Measurements from ENCODE around the gene CACNA1C. TPM values are rescaled to one million over a fixed set of nuclear protein-coding genes. Genes with fewer than 3 reads are reported as not detected.

CACNA1C gene
- total RNA-seq, 1 donor from 2014 or later, result 1.6 TPM

GRCh38 chr12:2166696-2167095, 113.9 kb downstream of the CACNA1C start:
- Mint-ChIP-seq H3K27me3 (ENCODE audit: low read depth) (no peaks in the 10 kb centered on the region), H3K27ac (ENCODE audit: unreplicated experiment) (no peak overlapping the region), H3K4me3 (no peak overlapping the region), H3K9me3 (peaks cover 10% of the 10 kb centered on the region), H3K36me3 (ENCODE audit: low read depth) (peaks cover 6% of the 10 kb centered on the region), H3K4me1 (peaks cover 5% of the 10 kb centered on the region)
- no peak for DNase-seq (ENCODE audit: low read depth, low spot score)
- no peak for TF ChIP-seq CTCF (conservative IDR thresholded peaks at IDR 0.05)

GRCh38 chr12:2167231-2167630, 114.4 kb downstream of the CACNA1C start:
- H3K27ac Mint-ChIP-seq (ENCODE audit: unreplicated experiment), result no peak overlapping the region
- H3K36me3 Mint-ChIP-seq (ENCODE audit: low read depth), result peaks cover 6% of the 10 kb centered on the region
- H3K9me3 Mint-ChIP-seq, result peaks cover 10% of the 10 kb centered on the region
- DNase-seq (ENCODE audit: low read depth, low spot score), result no peak
- peaks cover 5% of the 10 kb centered on the region for H3K4me1 Mint-ChIP-seq
- no peaks in the 10 kb centered on the region for H3K27me3 Mint-ChIP-seq (ENCODE audit: low read depth)
- TF ChIP-seq CTCF (conservative IDR thresholded peaks at IDR 0.05), result no peak
- H3K4me3 Mint-ChIP-seq, result no peak overlapping the region

- H3K4me3 Mint-ChIP-seq, result no peak overlapping the region
- DNase-seq (ENCODE audit: low read depth, low spot score), result no peak
- H3K27me3 Mint-ChIP-seq (ENCODE audit: low read depth), result no peaks in the 10 kb centered on the region
- no peak for TF ChIP-seq CTCF (conservative IDR thresholded peaks at IDR 0.05)
- no peak overlapping the region for H3K27ac Mint-ChIP-seq (ENCODE audit: unreplicated experiment)
- H3K4me1 Mint-ChIP-seq, result peaks cover 3% of the 10 kb centered on the region
- H3K9me3 Mint-ChIP-seq, result peaks cover 10% of the 10 kb centered on the region
- H3K36me3 Mint-ChIP-seq (ENCODE audit: low read depth), result peaks cover 6% of the 10 kb centered on the region
These were observed 116.0 kb downstream of the CACNA1C start for GRCh38 chr12:2168808-2169207.

GRCh38 chr12:2169489-2169888, 116.7 kb downstream of the CACNA1C start:
- Mint-ChIP-seq H3K4me1 (no peaks in the 10 kb centered on the region), H3K9me3 (peaks cover 10% of the 10 kb centered on the region), H3K4me3 (no peak overlapping the region), H3K27me3 (ENCODE audit: low read depth) (no peaks in the 10 kb centered on the region), H3K27ac (ENCODE audit: unreplicated experiment) (no peak overlapping the region), H3K36me3 (ENCODE audit: low read depth) (peaks cover 6% of the 10 kb centered on the region)
- TF ChIP-seq CTCF (conservative IDR thresholded peaks at IDR 0.05), result no peak
- no peak for DNase-seq (ENCODE audit: low read depth, low spot score)

- TF ChIP-seq CTCF (conservative IDR thresholded peaks at IDR 0.05), result no peak
- Mint-ChIP-seq H3K27ac (ENCODE audit: unreplicated experiment) (no peak overlapping the region), H3K27me3 (ENCODE audit: low read depth) (no peaks in the 10 kb centered on the region), H3K36me3 (ENCODE audit: low read depth) (peaks cover 6% of the 10 kb centered on the region), H3K9me3 (peaks cover 10% of the 10 kb centered on the region), H3K4me3 (no peak overlapping the region), H3K4me1 (no peaks in the 10 kb centered on the region)
- DNase-seq (ENCODE audit: low read depth, low spot score), result no peak
These were observed 117.2 kb downstream of the CACNA1C start for GRCh38 chr12:2169940-2170339.

- Mint-ChIP-seq H3K4me3 (no peak overlapping the region), H3K4me1 (no peaks in the 10 kb centered on the region), H3K9me3 (peaks cover 10% of the 10 kb centered on the region), H3K27me3 (ENCODE audit: low read depth) (no peaks in the 10 kb centered on the region), H3K27ac (ENCODE audit: unreplicated experiment) (no peak overlapping the region), H3K36me3 (ENCODE audit: low read depth) (peaks cover 6% of the 10 kb centered on the region)
- no peak for TF ChIP-seq CTCF (conservative IDR thresholded peaks at IDR 0.05)
- DNase-seq (ENCODE audit: low read depth, low spot score), result no peak
These were observed 117.6 kb downstream of the CACNA1C start for GRCh38 chr12:2170376-2170775.
